ENCODE measurements around the gene MAPK8IP1. TPM values are rescaled to one million over a fixed set of nuclear protein-coding genes. Genes with fewer than 3 reads are reported as not detected.

MAPK8IP1 gene
- total and polyA plus RNA-seq, 2 experiments from 2014 or later, result 5.9 to 39.4 TPM

GRCh38 chr11:45855308-45855707 is 30.1 kb upstream of the MAPK8IP1 start (continued):
- no peak for TF ChIP-seq REST (IDR thresholded peaks at IDR 0.05; ENCODE audit: unreplicated experiment)
- TF ChIP-seq EZH2phosphoT487 (IDR thresholded peaks at IDR 0.05; ENCODE audit: unreplicated experiment), result no peak
- no peak for TF ChIP-seq ZNF114 (CRISPR knock-in tag; IDR thresholded peaks at IDR 0.05)
- no peak for TF ChIP-seq POLR2AphosphoS5 (IDR thresholded peaks at IDR 0.05; ENCODE audit: low read depth)

- Histone ChIP-seq H3K4me2 (no peak overlapping the region), H3K27ac (ENCODE audit: low read depth) (no peak overlapping the region), H3F3A (replicated peaks; ENCODE audit: low read depth) (0 out of 2 replicates have a peak, but pooled peaks cover 4% of the 10 kb centered on the region), H2AFZ (no peak overlapping the region), H3K4me3 (no peak overlapping the region), H3K79me2 (replicated peaks; ENCODE audit: insufficient read depth) (peaks cover 9% of the 10 kb centered on the region), H4K20me1 (replicated peaks; ENCODE audit: insufficient read depth) (peaks cover 31% of the 10 kb centered on the region), H3K36me3 (ENCODE audit: insufficient read depth) (no peaks in the 10 kb centered on the region), H3K4me1 (ENCODE audit: insufficient read depth) (peaks cover 54% of the 10 kb centered on the region), H3K27me3 (ENCODE audit: insufficient read depth) (no peaks in the 10 kb centered on the region), H3K9me2 (ENCODE audit: insufficient read depth) (no peaks in the 10 kb centered on the region)
- Mint-ChIP-seq H3K27ac (no peak overlapping the region), H3K27me3 (ENCODE audit: insufficient read depth, low read depth, poor library complexity) (peaks cover 2% of the 10 kb centered on the region), H3K36me3 (ENCODE audit: low read depth) (0 out of 3 replicates have a peak, but pooled peaks cover 6% of the 10 kb centered on the region), H3K4me1 (peaks cover 60% of the 10 kb centered on the region), H3K4me3 (no peak overlapping the region), H3K9me3 (no peaks in the 10 kb centered on the region)
- no peak for ATAC-seq
- no peak for DNase-seq (ENCODE audit: low spot score)
- TF ChIP-seq CREB1 (CRISPR knock-in tag; IDR thresholded peaks at IDR 0.05; ENCODE audit: low read depth) (no peak), REST (IDR thresholded peaks at IDR 0.05; ENCODE audit: unreplicated experiment) (no peak), EZH2 (IDR thresholded peaks at IDR 0.05; ENCODE audit: low read depth, unreplicated experiment) (no peak), NANOG (IDR thresholded peaks at IDR 0.05; ENCODE audit: borderline replicate concordance) (no peak), JUNB (IDR thresholded peaks at IDR 0.05; ENCODE audit: unreplicated experiment) (no peak), STAT1 (IDR thresholded peaks at IDR 0.05; ENCODE audit: unreplicated experiment) (no peak), ZNF114 (CRISPR knock-in tag; IDR thresholded peaks at IDR 0.05) (no peak), POLR2AphosphoS5 (IDR thresholded peaks at IDR 0.05; ENCODE audit: low read depth) (no peak), ETS1 (IDR thresholded peaks at IDR 0.05) (no peak), EZH2phosphoT487 (IDR thresholded peaks at IDR 0.05; ENCODE audit: unreplicated experiment) (no peak), ZNF331 (CRISPR knock-in tag; IDR thresholded peaks at IDR 0.05; ENCODE audit: low read depth) (no peak)
Observed at GRCh38 chr11:45856044-45856468, 29.4 kb upstream of the MAPK8IP1 start.
